Endothelial cell of umbilical vein (primary cell): ENCODE measurements around the gene RTP3.

Experiments used
- CTCF ChIP-seq, 2 donors: IDR thresholded peaks; 1 replicate in 1 of 2; 2 replicates in 1 of 2; pipeline ENCODE4 v1.5.1; 2011; ENCODE audit warnings: low read length in 2 of 2, mild to moderate bottlenecking in 2 of 2, moderate library complexity in 2 of 2, control low read depth in 1 of 2, inconsistent platforms in 1 of 2, low read depth in 1 of 2; ENCODE audit not compliant: insufficient read depth in 1 of 2; ENCODE audit errors: extremely low read depth in 1 of 2
- FOS ChIP-seq: IDR thresholded peaks from 2 replicates; pipeline ENCODE4 v1.6.1; 2011; ENCODE audit warnings: mild to moderate bottlenecking, low read length, moderate library complexity, borderline replicate concordance; ENCODE audit not compliant: insufficient read depth
- MAX ChIP-seq: IDR thresholded peaks from 2 replicates; pipeline ENCODE4 v1.6.1; 2011; ENCODE audit not compliant: insufficient read depth, insufficient read length
- MYC ChIP-seq: IDR thresholded peaks from one replicate; pipeline ENCODE4 v1.6.1; 2011; ENCODE audit warnings: mild to moderate bottlenecking, low read depth, low read length
- POLR2A ChIP-seq: IDR thresholded peaks from 2 replicates; pipeline ENCODE4 v1.6.1; 2012; ENCODE audit warnings: low read depth, mild to moderate bottlenecking, control low read depth, low read length
- POLR2AphosphoS5 ChIP-seq: IDR thresholded peaks from 2 replicates; pipeline ENCODE4 v1.6.1; 2012; ENCODE audit warnings: low read depth, mild to moderate bottlenecking, control low read depth, low read length, moderate library complexity; ENCODE audit not compliant: insufficient read depth

GRCh38 chr3:46477145-46477544, 20.6 kb upstream of the RTP3 start:
- TF ChIP-seq CTCF (IDR thresholded peaks at IDR 0.05; ENCODE audit: extremely low read depth in 1 of 2, insufficient read depth in 1 of 2, low read depth in 1 of 2, low read length in 2 of 2): no peak
- TF ChIP-seq MYC: no peak
- TF ChIP-seq FOS: no peak
- TF ChIP-seq POLR2A: no peak
- no peak for TF ChIP-seq MAX
- no peak for TF ChIP-seq POLR2AphosphoS5
